Posterior cingulate gyrus (tissue), 11 donors: ENCODE data around the gene EIF3D.

Experiments used
- DNase-seq, 10 donors: peaks; one replicate each; pipeline versions ENCODE4 v3.0.0 to v3.0.0-alpha.2; 2020 to 2021; ENCODE audit warnings: mixed read lengths in 3 of 10
- intact Hi-C: fragments of 100-400 bp; cut with DNase I; formaldehyde crosslinking; loops from one replicate; pipeline ENCODE4 v1.15.1; 2023

EIF3D gene, protein sequence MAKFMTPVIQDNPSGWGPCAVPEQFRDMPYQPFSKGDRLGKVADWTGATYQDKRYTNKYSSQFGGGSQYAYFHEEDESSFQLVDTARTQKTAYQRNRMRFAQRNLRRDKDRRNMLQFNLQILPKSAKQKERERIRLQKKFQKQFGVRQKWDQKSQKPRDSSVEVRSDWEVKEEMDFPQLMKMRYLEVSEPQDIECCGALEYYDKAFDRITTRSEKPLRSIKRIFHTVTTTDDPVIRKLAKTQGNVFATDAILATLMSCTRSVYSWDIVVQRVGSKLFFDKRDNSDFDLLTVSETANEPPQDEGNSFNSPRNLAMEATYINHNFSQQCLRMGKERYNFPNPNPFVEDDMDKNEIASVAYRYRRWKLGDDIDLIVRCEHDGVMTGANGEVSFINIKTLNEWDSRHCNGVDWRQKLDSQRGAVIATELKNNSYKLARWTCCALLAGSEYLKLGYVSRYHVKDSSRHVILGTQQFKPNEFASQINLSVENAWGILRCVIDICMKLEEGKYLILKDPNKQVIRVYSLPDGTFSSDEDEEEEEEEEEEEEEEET

DNA sequence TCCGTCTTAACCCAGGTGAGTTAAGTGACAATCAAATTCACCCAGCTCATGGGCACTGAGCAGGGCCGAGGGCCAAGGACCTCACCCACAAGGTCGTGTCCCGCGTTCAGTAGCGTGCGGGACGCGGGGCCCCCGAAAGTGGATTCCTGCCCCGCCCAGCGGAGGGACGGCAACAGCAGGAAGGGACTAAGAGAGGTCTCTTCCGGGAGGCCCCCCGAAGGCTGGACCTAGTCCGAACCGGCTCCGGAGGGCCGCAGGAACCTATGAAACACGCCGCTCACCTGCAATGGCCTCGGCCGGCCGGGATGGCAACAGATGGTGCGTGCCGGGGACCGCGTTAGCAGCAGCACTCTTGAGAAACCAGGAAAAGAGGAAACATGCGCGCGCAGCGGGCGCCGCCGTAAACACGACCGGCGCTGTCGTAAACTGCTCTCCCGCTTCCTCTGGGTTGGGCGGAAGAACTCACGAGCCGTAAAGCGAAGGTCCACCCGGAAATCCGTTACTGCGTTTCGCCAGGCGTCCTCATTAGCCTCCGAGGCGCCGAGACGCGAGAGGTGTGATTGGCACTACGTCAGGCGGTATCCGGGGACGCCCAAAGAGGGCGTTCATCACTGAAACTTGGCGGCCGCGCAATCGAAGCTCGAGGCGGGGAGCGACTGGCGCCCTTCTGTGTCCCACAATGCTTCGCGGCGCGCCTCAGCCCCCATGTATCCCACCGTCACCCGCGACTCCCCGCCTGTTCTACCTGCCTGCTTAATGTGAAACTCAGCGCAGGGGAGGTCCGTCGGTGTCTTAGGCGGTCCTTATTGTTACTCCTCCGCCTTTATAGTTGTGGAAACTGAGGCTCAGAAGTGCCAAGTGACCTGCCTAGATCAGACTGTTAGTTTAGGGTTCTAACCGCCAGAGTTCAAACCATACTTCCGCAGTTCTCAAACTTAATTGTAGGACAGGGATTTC, at the start of gene EIF3D:
EIF3D (minus strand) TSS at position 372 of the 957 bp plus-strand sequence. CDS start 3,045 bp downstream, outside the sequence.
- peak; percentile 93 to 99 (median 96) for DNase-seq
- intact Hi-C loops = loop anchor here (2.0 kb wide), 1 partner anchor 48 kb away; the partner anchor contains the start of gene TXN2

DNA sequence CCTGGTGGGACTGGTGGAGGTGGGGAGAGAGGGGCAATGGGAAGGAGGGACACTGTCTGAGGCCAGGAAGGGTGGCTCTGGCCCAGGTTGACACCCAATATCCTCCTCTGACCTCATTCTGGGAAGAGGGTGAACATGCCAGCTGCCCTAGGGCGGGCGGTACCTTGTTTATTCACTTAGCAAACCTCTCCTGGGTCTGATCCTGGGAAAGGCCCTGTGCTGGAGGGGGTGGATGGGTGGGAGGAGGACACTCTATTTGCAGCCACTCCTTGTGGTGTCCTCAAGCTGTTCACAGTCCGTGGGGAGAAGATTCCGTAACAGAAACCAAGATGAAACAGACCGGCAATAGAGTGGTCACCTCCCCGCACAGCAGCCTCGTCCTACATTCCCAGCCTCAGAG, 49.7 kb upstream of the EIF3D start:
- peak in 1 of 10 donors; percentile 70 for DNase-seq
- intact Hi-C loops = no loop called here

DNA sequence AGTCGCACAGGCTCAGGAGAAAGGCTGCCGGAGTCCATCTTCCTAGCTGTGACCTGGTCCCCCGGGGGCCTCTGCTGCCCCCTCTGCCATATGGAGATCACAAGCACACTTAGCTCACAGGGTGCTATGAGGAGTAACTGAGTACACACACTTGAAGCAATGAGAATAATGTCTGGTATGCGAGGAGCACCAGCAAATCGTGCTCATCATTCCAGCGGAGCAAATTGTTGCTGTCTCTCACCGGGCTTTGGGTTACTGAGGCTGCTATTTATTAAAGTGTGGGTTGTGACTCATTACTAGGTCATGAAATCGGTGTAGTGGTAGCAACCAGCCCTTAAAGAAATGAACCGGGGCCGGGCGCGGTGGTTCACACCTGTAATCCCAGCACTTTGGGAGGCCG, 48.1 kb upstream of the EIF3D start:
- DNase-seq = no peak

DNA sequence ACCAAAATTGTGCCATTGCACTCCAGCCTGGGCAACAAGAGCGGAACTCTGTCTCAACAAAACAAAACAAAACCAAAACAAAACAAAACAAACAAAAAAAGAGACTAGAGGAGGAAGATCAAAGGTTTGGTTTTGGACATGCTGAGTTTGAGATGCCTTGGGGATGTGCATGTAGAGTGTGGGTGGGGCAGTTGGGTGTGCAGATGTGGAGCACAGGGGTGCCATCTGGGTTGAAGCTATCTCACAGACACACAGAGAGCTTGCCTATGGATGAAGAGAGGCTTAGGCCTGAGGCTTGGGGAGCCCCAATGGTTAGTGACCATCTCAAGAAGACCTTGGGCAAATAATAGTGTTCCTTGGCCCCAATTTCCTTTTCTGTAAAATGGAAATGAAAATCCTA, 45.8 kb upstream of the EIF3D start:
- no peak for DNase-seq
- intact Hi-C loops = no loop called here

More for the DNA sequence above, 48.1 kb upstream of the EIF3D start:
- intact Hi-C loops = no loop called here

DNA sequence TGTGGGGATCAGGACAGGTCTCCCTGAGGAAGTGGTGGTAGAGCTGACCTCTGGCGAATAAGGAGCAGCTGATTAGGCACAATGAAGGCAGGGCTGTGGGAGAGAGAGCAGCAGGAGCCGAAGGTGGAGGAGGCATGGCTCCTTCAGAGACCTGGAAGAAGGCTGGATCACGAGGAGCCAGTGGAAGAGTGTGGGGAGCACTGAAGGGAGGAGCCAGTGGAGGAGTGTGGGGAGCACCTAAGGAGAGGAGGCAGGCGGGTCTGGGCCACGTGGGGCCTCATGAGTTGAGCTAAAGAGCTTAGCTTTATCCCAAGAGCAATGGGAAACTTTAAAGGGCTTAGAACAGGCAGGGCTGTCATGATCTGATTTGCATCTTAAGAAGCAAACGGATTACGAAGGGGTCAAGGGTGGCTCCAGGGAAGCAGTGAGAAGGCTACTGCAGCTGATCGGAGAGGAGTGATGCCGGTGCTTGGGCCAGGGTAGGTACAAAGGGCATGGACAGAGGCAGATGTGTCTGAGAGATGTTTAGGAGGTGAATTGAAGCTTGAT, 44.9 kb upstream of the EIF3D start:
- DNase-seq = peak in 1 of 10 donors; percentile 30
- intact Hi-C loops = no loop called here

DNA sequence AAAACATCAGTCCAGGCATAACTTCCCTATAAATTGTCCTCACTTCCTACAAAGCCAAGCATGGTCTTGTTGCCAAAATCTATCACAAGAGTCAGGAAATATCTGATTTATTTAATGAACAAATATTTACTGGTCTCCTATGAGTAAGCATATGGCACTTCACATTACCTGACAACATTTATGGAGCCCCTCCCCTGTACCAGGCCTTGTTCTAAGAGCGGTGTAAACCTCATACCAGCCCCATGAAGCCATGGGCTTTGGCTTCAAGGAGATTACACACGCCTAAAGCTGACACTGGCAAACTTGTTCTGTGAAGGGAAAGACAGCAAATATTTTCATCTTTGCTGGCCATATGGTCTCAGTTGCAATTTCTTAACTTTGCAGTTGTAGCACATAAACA, 43.0 kb upstream of the EIF3D start:
- intact Hi-C loops = no loop called here

DNA sequence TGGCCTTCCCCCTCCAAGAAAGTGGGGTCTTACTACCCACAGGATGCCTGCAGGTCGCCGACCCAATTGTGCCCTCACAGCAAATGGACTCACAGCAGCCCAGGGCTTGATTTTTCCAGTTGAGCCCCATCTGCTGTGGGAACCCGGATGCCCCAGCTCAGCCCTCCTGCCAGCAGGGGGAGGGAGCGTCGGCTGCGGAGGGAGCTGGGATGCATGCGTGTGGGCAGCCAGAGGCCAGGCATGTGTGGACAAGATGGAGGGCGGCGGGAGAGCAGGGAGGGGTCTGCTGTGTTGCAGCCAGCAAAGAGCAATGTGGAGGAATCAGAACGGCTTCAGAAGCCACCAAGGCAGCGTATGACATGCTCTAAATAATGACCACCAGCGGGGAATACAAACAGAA, 41.0 kb upstream of the EIF3D start:
- DNase-seq = peak in 2 of 10 donors; percentile 74 to 85
- intact Hi-C loops = no loop called here

More for the DNA sequence above, 43.0 kb upstream of the EIF3D start:
- no peak for DNase-seq

DNA sequence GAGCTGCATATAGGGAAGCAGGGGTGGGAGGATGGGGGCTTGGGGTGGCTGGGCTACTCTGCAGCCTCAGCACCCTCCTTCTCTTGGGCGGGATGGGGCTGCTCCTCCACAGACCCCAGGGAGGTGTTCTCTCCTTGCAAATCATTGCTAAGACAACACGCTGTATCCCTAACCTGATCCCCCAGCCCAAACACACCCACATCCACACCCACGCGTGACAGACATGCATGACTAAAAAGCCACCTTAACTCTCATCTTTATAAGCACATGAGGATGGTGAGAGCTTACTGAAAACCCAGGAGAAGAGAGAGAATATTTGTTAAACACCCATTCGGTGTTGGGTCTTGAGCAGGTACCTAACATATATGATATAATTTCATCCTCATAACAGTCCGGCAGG, 39.9 kb upstream of the EIF3D start:
- intact Hi-C loops = no loop called here
- no peak for DNase-seq

DNA sequence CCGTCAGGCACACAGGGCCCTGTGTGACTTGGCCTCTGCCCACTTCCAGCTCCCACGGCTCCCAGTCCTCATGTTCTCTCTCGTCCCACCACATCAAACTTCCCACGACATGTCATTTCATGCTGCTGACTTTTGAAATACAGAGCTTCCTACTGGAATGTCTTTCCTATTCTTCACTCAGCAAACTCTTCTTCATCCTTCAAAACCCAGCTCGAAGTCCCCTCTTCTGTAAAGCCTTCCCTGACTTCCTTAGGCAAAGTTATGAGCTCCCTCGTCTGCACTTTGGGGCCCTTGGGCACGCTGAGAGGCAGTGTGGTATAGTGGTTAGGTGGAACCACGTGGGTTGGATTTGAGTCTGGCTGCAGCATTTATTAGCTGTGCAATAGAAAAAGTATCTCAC, 37.8 kb upstream of the EIF3D start:
- intact Hi-C loops = no loop called here
- DNase-seq = no peak

DNA sequence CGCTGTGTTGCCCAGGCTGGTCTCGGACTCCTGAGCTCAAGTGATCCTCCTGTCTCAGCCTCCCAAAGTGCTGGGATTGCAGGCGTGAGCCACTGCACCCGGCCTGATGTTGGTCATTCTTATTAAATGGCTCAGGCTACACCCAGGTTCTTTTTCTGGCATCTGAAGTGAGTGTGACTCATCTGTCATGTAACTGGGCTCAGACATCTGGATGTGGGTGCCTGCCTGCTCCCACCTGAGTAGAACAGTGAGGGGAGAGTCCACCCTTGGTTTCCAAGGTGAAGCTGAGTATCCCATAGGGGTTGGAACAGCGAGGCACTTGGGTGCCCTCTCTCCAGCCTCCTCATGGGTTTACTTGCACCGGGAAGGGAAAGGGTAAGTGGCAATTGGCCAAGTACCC, 36.7 kb upstream of the EIF3D start:
- peak in 1 of 10 donors; percentile 47 for DNase-seq
- intact Hi-C loops = no loop called here

DNA sequence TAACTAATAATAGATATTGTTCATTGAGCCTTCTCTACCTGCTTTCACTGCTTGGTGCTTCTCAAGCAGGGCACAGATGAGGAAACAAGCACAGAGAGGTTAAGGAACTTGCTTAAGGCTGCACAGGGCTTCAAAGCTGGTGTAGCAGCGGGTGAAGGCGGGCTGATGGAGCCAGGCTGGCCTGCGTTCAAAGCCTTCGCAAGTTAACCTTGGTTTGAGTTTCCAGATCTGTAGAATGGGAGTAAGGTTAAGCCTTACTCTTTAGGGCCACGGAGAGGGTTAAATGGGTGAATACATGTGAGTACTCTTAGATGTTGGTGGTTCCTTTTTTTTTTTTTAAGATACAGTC, 36.2 kb upstream of the EIF3D start:
- intact Hi-C loops = no loop called here
- peak in 1 of 10 donors; percentile 73 for DNase-seq

DNA sequence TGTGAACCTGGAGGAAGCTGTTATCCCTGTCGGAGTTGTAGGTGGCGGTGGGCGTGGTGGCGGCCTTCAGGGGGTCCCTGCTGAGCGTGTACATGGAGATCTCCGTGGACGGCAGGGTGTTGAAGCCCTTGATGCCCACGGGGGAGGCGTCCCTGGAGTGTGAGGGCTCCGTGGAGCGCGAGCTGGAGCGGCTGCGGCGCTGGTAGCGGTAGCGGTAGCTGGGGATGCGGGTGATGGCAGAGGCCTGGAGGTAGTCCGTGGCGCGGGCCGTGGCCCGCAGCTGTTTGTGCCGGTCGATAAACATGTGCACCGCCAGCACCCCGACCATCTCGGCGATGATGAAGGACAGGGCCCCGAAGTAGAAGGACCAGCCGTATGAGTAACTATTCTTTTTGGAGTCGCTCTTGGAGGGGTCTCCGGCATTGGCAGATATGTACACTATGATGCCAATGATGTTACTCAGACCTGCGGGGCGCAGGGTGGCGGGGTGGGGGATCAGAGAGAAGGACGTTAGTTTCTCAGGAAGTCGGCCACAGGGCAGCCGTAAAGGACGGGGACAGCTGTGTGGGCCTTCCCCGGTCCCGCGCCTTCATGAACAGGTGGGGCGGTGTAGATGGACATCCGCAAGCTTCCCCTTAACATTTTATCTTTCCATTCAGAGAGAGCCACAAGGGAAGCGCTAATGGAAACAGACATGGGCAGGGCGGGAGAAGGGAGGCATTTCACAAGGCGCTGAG, 35.6 kb upstream of the EIF3D start:
- DNase-seq = peak in 1 of 10 donors; percentile 68
- intact Hi-C loops = no loop called here

DNA sequence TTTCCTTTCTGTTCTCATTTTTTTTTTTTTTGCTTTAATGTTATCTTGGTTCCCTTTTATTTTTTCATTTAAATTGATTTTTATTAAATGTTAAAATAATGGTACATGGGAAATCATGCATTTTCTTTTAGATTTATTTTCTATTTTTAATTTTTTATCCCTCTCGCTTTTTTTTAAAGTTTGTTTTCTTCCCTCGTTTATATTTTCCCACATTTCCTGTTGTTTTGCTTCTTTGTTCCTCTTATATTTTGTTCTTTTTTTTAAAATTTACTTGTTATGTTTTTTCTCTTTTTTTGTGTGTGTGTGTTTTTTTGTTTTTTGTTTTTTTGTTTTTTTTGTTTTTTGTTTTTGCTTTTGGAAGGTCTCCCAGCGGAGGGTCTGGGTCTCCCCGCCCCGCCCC, 34.9 kb upstream of the EIF3D start:
- intact Hi-C loops = no loop called here

DNA sequence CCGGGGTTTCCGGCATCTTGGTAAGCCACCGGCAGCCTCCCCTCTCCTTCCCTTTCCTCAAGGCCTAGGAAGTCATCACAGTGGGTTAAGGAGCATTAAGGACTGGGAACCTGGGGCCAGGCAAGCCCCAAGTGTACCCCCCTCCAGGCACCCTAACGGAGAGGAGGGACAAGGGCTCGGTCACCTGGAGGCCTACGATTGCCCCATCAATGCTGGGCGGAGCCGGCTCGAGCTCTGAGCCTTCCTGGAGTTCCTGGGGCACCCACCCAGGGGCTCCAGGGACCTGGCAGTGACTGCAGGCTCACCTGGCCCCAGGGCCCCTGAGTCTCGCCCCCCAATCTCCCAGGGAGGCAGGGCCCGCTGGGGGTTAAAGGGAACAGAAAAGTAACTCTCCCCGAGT, 34.5 kb upstream of the EIF3D start:
- peak in 1 of 10 donors; percentile 63 for DNase-seq
- intact Hi-C loops = no loop called here

More for the DNA sequence above, 34.9 kb upstream of the EIF3D start:
- DNase-seq = no peak

DNA sequence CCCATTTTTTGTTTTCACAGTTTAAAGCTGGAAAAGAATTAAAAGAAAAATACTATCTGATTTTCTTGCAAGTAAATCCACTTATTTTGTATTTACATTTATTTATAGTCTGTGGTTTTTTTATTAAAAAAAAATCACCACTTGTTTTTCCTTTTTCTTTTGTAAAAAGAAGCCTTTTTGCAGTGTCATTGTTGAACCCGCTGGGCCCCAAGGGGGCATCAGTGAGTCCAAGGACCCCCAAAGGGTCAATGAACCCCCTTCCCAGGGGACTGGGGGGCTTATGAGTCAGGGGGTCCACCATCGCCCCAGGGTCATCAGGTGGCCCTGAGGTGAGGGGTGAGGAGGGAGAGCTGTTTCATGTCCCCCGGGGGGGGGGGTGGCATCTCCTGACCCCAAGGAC, 34.0 kb upstream of the EIF3D start:
- intact Hi-C loops = no loop called here
- peak in 1 of 10 donors; percentile 45 for DNase-seq

DNA sequence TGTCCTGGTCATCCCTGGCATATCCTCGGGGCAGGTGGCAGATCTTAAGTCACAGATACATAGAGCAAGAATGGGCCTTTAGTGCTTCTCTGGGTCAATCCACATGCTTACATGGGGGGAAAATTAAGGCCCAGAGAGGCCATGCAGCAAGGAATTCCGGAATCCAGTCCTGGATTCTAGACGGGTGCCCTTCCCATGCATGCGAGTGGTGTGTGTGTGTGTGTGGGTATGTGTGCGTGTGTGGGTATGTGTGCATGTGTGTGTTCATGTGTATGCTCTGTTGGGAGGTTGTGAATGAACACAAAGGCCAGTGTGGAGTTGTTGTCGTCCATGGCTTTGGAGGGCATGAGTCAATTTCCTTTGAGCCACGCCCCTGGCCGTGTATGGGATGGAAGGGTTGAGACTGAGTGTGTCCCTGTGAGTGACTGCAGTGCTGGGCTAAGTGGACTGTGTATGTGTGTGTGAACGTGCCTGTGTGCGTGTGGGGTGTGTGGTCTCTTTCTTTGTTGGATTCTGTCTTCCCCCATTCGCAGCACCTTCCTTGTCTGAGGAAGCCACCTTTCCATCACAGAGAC, 33.4 kb upstream of the EIF3D start:
- peak in 1 of 10 donors; percentile 30 for DNase-seq
- intact Hi-C loops = no loop called here

DNA sequence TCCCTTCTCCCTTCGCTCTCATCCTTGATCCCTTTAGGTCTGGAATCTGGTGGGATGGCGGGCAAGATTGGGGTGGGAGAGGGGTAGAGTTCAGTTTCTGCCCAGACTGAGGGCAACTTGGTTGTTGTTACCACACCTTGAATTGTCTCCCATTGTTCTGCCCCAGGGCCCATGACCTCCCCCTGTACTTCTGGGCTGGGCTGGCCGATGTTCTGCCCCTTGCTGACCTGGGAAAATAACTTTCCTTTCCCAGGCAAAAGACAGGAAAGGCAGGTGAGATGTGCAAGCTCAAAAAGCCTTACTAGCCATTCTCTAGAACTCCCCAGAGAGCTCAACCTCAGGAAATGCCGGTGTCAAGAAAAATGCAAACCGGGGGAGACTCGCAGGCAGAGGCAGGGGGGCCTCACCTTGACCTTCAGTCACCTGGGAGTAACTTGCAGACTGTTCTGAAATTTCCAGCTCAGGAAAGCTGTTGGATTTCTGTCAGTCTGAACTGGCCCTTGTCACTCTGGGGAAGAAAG, 32.4 kb upstream of the EIF3D start:
- intact Hi-C loops = no loop called here
- DNase-seq = peak in 1 of 10 donors; percentile 18

DNA sequence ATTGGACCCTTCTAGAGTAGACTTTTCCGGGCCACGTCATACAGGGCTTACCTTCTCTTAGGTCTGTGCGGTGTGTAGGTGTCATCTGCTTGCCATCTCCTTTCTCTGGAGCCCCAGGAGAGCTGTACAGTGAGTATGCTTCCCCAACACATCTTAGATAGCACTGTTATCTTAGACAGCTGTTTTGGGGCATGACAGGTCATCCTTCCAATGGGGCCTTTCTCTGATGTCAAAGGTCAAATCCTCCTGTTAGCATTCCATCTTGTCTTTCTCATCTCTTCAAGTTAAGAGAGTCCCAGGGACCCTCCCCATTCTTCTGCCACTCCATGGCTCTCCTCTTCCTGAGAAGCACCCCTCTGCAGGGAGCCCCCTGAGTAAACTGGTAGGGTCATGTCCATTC, 31.0 kb upstream of the EIF3D start:
- intact Hi-C loops = no loop called here

DNA sequence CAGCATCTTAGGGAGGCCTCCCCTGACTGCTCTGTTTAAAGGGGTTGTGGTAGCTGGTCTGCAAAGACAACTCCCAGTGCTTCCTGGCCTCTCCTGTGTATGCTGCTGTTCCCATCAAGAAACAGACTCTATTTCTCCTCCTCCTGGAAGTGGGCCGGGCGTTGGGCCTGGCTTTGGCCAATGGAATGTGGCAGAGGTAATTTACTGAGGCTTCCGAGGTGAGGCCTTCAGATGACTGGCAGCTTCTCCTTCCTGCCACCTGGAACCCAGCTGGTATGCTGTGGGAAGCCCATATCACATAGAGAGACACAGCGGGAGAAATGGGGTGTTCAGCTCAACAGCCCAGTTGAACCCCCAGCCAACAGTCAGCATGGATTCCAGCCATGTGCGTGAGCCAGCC, 25.1 kb upstream of the EIF3D start:
- DNase-seq = peak in 1 of 10 donors; percentile 58
- intact Hi-C loops = no loop called here

More for the DNA sequence above, 31.0 kb upstream of the EIF3D start:
- no peak for DNase-seq
